Measurements from ENCODE around the gene CLDN6.

DNA sequence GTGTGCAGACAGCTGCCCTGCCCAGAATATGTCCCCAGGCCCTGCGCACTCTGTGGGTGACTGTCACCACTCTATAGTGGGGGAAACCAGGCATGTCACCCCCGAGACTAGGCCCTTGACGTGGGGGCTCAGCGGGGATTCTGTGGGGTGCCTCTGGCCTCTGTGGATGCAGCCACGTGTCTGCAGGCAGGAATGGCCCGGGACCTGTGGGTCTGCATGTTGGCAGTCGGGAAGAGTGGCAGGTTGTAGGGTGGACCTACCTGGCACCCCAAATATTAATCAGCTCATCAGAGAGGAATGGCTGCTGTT, 48.4 kb upstream of the CLDN6 start:
- TF ChIP-seq ZNF274 (IDR thresholded peaks at IDR 0.05; ENCODE audit: low read depth, low read length) (no peak), YY1 (IDR thresholded peaks at IDR 0.05; ENCODE audit: insufficient read depth, insufficient read length) (no peak)

Measured in NT2/D1 (cell line).